GM12873 (cell line): ENCODE results near the gene EML6.

Experiments used
- CTCF ChIP-seq: IDR thresholded peaks from 2 replicates; pipeline ENCODE4 v1.5.1; 2012; ENCODE audit warnings: low read depth, mild to moderate bottlenecking, moderate library complexity, low read length, control low read depth; ENCODE audit not compliant: insufficient read depth; ENCODE audit errors: missing control alignments

The EML6 gene

DNA sequence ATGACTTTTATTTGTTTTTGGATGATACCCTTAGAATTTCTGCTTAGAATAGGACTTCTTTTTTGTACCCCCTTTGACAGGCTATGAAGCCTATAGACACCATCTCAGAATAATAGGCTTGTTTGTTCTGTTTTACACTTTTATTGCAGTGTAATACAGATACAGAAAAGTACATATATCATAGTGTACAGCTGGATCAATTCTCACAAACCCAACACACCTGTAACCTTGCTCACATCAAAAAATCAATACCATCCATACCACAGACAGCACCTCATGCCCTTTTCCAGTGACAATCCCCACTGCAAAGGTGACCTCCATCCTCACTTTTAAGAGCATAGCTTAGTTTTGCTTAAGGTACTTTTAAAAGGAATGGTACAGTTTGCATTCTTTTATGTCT lies 14.8 kb downstream of the EML6 start:
- no peak for TF ChIP-seq CTCF

- no peak for TF ChIP-seq CTCF
Observed at GRCh38 chr2:54740333-54740732, 16.9 kb downstream of the EML6 start.

DNA sequence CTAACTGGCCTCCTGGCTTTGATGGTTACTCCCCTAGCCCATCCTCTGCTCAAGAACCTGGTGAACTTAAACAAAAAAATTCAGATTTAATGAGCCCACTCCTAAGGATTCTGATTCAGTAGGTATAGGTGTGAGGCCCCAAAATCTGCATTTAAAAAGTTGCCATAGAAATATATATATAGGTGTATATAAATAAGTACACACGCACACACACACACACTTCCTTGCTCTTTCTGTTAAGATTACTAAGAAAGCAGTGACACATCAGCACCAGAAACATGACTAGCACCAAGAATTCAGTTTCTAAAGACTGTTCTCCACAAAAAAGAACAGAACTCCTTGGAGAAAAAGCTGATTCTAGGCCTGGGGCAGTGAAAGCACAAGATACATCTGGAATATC lies 17.8 kb downstream of the EML6 start:
- no peak for TF ChIP-seq CTCF

DNA sequence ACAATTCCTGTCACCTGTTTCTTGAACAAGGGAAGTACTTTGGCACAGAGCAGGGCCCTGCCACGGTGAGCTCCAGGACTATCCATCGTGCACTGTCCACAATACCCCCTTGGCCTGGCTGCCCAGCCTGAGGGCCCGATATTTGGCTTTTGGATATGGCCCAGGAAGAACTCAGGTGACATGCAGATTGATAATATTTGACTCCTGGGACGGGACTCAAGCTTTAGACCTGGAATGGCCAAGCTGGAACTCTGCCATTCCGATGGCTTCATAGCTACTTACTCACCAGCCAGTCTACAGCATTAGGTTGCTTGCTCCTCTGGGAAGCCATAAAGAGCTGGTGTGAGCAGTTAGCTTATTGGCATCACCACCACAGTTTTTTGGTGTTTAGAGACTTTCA lies 26.6 kb downstream of the EML6 start:
- no peak for TF ChIP-seq CTCF

- TF ChIP-seq CTCF = no peak
Observed at GRCh38 chr2:54752439-54752838, 29.0 kb downstream of the EML6 start.

- TF ChIP-seq CTCF = peak; percentile 23
Observed at GRCh38 chr2:54755641-54756326, 32.3 kb downstream of the EML6 start.

DNA sequence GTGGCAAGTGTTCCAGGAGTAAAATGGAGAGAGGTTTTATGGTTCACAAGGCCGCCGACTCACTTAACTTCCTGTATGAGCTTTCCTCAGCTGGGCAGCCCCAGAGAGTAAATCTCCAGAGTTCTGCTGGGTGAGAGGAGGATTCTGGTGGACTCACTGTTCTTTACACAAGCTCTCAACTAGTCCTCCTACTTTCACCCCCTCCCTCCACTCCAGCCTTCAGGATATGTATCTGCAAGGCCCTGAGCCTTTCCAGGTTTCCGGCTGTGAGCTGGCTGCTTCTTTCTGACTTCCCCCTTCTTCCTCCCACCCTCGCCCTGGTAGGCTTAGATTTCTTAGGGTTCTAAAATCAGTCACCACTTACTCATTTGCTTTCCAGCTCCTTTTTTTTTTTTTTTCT lies 34.0 kb downstream of the EML6 start:
- TF ChIP-seq CTCF = no peak
